GM19238 (cell line): Measurements from ENCODE around the gene MYOG.

Experiments
- DNase-seq: peaks from one replicate; pipeline ENCODE4 v3.0.0; 2011; ENCODE audit warnings: low spot score; ENCODE audit not compliant: insufficient read length

MYOG gene

DNA sequence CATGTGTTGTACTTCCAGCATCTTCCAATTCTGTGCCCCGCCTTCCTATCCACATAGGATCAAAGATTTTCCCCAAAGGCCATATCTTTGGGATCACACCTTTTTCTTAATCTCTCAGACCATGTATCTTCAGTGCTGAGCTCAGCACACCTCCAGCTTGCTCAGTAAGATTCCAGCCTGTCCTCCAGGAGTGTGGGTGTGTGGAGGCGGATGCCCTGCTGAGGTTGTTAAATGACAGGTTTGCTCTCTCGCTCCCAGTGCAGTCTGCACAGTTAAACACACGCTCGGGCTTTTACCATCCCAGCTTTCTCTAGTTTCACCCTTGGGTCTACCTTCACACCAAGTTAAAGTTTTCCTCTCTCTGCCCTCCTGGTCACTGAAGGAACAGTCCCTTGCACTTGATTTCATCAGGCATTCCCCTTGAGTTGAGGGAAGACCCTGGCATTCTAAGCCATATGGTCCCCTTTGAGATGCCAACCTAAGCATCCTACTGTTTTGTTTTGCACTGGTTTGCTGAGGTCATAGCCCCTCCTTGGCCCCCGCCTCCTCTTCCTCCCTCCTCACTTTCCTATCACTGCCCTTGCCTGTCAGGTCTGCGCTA is 13.7 kb downstream of the MYOG start:
- DNase-seq = no peak

DNA sequence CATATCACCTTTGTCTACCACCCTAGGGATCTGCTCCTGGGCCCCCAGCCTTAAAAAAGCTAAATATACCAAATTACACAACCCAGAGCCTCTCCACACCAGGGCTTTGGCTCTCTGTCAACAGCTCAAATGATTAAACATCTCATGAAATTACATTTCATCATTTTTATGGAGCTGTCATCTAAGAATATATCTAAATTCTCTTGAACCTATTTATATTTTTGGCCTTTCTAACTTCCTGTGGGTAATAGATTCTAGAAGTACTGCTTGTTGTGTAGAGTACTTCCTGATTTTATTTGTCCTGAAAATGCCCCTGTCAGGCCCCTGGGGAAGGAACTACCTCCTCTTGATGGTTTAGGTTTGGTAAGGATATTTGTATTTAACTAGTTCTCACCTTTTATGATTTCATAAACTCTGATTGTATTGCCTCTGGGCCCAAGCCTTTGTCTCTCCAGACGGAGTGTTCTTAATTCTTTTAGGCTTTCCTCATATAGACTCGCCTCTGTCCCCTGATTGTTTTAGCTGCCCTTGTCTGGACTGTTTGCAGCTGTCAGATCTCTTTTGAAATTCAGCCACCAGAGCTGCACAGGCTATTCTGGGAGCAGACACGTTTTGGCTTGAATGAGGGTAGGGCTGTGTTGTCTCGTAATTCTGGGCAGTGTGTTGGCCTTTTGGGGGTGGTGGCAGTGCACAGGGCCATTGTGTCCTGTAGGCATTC is 16.6 kb downstream of the MYOG start:
- no peak for DNase-seq

DNA sequence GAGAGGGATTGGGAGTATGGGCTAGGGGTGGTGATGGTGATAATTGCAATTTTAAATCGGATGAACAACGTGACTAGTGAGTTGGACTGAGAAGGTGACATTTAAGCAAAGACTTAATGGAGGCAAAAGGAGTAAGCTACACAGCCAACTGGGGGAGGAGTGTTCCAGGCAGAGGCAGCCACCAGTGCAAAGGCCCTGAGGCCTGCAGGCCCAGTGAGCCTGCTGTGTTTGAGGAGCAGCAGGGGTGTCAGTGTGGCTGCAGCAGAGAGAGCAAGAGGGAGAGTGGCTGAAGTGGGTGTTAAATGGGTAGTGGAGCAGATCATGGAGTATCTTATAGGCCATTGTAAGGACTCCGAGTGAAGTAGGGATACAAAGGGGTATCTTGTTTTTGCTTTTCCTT is 18.8 kb downstream of the MYOG start:
- no peak for DNase-seq

DNA sequence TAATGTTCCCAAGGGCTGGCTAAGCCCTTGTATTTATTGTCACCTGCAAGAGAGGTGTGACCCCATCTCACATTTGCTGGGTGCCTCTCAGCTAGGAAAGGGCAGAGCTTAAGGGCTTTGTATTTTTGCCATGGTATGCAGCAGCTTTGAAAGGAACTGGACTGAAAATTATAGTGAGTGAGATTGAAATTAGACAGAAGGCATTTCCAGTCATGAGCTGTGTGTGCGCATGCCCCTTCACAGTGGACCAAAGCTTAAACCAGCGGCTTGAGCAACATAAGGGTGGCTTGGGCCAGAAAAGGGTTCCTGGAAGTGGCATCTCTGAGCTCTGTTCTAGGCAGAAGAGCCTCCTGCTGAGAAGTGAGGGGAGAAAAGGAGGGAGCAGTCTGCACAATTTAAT is 19.8 kb downstream of the MYOG start:
- DNase-seq = no peak

DNA sequence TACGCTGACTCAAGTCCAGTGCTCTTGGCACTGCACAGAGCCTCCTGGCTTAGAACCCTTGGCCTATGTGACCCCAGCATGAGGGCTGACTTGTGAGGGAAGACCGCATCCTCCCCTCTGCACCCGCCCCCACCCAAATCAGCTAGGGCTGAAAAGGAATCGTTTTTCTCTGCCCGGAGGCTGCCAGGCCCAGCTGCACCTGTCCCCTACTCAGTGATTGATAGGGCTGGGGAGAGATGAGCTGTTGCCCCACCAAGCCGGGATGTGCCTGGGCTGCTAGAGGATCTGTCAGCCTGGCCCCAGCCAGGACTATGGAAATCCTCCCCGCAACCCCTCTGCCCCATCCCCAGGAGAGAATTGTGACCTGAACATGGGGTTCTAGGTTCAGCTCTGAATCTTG is 20.6 kb downstream of the MYOG start:
- DNase-seq = no peak

DNA sequence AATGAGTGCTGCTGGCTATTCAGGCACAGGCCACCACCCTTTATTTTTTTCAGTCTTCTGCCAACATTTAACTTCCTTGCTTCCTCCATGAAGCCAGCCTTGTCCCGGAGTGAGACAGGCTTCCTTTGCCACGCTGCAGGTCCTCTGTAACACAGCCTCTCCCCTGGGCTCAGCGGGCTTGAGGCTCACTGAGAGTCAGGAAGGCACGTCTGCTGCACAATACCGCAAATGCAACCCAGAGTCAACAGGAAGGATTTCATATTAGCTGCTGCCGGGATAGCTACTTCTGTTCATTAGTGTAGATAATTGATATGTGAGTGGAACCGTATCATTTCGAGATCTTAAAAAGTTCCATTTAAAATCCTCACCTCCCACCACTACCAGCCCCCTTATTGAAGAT is 22.5 kb downstream of the MYOG start:
- no peak for DNase-seq

DNA sequence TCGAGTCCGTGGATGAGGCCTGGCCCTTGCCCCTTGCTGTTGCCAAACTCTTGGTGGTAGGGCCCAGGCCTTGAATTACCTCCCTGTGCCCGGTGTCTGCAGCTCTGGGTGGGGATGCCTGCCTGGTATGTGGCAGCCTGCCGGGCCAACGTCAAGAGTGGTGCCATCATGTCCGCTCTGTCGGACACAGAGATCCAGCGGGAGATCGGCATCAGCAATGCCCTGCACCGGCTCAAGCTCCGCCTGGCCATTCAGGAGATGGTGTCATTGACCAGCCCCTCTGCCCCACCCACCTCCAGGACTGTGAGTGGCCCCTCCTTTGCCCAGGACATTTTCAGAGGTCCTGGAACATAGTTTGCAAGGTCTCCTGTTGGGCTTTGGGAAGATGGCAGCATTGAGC is 25.7 kb downstream of the MYOG start:
- no peak for DNase-seq

DNA sequence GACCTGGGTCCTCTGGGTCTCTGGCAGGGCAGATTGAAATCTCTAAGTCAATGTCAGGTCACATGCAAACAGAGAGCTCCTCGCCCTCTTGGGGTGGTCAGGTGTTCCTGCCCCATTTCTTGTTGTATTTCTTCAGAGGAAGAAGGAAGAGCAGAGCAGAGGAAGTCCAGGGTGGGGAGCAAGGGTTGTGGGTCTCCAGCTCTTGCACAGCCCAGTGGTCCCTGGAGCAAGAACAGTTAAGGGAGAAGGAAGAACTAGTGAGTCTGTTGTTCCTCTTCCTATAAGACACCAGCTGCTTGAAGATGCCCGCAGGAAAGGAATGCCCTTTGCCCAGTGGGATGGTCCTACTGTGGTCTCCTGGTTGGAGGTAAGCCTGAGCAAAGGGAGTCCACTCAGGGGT is 26.3 kb downstream of the MYOG start:
- DNase-seq = no peak

DNA sequence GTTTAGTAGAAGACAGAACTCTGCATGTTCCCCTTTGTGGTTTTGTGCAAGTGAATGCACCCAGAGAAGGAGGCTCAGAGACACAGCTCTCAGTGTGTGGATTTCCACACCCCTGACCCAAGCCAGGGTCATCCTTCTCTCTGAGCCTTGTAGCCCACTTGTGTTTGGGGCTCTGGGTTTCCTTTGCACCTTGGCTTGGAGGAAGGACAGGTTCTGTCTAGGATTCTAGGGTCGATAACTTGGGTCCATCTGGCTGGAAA is 27.2 kb downstream of the MYOG start:
- DNase-seq = no peak

DNA sequence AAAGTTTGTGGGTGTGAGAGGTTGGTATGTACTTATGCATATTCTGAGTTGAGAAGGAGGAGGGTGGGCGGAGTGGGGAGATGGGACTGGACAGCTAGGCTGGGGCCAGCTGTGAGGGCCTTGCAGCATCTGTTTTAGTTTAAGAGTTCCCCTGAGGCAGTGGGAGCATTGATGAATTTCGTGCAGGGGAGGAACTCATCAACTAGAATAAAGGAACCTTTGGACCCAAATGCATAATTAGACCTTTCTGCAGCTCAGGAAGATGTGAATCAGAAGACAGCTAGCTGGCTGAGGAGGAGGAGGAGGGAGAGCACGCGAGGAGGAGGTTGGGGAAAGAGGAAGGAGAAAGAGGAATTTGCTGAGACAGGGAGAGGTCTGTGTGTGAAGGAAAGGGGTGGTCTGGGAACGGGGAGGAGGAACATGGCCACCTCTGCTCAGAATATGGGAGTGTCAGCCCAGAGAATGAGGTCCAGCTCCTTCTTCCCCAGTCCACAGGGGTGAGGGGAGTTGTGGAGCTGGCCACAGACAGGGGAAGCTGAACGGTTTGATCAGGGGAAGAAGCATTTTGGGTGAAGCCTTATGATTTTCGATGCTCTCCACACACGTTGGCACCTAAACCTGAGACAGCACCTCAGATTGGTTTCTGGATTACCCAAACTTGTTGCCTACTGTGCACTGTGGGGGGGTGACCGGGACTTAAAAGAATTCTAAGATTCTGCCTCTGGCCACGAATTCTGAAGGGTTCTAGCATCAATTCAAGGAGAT is 27.7 kb downstream of the MYOG start:
- DNase-seq = no peak

DNA sequence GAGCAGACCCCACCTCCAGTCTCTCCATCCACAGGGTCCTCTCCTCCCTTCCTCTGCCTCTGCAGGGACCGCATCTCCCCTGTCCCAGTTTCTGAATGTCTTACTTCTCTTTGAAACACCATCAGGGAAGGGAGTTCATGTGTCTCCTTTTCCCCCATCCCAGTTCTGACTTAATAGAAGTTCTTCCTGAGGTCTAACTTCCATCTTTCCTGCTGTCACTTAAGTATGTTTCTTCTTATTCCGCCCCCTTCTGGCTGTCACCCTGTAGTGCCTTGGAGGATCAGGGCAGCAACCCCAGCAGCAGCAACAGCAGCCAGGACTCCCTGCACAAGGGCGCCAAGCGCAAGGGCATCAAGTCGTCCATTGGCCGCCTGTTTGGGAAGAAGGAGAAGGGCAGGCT is 29.3 kb downstream of the MYOG start:
- no peak for DNase-seq

DNA sequence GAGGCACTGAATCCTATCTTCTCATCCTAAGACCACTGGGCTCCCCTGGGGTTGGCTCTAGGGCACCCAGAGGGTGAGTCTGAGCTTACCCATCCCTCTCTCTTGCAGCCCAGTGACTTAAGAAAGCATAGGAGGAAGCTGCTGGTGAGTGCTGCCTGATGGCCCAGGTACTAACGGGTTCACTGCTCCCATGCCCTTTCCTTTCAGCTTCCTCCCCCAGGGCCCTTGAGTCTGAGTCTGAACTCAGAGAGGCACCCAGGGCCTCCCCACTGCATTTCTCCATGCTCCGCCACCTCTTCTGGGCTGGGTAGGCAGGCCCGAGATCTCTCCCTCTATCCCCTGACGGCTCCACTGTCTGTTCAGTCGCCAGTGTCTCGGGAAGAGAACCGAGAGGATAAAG is 29.8 kb downstream of the MYOG start:
- DNase-seq = no peak

DNA sequence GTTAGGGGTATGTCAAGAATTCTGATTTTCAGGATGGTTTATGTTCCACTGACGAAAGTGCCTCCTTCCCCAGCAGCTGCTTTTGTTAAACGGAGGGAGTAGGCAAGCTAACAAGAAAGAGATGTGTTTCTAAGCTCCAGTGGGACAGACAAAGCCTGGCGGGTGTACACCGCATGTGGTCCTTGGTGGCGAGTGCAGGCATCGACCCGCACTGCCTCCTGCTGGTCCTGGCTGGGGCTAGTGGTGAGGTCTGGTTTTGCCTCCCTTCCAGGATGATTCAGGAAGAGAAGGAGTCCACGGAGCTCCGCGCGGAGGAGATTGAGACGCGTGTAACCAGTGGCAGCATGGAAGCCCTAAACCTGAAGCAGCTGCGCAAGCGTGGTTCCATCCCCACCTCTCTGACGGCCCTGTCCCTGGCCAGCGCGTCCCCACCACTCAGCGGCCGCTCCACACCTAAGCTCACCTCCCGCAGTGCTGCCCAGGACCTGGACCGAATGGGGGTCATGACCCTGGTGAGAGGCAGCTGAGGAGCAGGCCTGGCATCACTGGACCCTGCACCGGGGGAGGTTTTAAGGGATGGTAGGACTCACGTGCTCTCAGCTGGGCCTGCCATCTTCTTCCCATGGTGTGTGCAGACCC is 30.5 kb downstream of the MYOG start:
- no peak for DNase-seq

DNA sequence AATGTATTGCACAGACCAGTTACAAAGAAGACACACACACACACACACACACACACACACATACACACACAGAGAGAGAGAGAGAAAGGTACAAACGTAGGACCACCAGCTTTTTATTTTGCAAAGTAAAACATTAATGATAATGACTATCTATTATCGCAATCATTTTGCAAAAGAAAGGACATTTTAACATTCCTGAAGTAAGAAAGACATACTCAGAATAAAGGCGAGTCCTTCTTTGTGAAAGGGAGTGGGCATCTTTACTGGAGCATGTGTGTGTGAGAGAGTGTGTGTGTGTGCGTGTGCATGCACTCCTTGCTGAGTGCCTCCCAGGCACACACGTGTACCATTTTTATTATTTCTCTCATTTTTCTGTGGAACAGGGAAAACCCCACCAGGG is 31.2 kb downstream of the MYOG start:
- DNase-seq = no peak

DNA sequence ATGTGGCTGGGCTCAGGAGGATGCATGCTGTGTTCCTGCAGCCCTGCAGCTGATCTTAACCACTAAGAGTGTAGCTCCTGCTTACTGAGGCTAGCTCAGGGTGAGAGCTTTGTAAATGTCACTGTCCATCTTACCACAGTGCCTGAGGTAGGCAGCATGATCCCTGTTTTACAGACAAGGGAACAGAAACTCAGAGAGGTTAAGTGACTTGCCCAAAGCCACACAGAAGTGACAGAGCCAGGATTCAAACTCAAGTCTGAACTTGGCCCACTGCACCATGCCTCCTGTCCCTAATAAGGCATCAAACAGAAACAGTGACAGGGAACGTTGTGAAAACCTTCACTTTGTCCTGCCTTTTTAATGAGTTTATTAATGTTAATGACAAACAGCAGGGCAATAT is 31.6 kb downstream of the MYOG start:
- DNase-seq = no peak

DNA sequence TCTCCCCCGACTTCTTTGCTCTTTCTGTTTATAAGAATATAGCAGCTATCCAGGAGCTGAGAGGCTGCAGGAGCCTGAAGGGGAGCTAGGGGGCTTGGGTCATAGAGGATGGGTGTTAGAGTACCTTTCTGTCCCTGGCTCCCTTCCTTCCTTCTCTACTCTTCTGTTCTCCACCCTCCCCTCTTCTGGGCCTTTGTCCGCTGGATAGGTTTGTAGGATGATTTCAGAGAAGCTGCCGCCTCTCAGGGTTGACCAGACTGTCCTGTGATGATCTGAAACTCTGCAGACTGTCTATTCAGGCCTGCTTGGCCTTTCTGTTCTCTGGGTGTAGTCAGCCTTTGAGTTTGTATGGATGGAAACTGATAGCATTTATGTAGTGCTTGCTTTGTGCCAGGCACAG is 33.2 kb downstream of the MYOG start:
- no peak for DNase-seq

DNA sequence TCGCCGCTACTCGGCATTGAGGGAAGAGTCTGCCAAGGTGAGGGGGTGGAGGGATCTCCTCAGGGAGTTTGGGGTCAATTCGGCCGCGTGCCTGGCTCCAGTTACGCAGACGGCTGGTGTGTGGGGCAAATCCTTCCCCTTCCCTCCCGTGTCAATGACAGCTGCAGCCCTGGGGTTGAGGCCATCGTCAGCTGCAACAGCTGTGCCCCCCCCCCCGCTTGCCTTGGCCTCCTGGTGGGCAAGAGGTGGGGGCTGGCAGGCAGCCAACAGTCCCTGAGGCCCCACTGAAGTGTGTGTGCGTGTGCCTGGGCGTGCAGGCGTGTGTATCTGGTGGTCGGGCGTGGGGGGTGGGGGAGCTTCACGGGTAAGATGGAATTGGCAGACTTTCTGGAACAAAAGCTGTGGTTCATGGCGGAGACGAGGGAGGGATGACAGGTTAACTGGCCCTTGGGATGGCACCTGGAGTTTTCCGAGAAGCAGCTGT is 33.9 kb downstream of the MYOG start:
- no peak for DNase-seq

DNA sequence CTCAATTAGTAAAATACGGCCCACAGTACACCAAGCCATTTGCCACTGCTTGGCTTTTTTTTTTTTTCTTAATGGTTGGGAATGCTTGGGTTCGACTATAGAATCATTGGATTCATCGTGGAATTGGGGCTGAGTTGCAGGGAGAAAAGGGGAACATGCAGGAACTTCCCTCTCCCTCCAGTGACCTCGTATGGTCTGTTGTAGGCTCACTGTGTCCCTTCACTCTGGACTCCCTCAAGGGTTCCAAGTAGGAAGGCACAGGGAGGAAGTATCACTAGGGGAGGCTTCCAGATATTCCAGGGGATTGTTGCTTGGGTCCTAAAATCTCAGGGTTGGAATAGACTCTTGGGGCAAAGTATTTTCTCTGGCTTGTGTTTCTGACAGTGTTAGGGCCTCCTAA is 35.0 kb downstream of the MYOG start:
- no peak for DNase-seq

DNA sequence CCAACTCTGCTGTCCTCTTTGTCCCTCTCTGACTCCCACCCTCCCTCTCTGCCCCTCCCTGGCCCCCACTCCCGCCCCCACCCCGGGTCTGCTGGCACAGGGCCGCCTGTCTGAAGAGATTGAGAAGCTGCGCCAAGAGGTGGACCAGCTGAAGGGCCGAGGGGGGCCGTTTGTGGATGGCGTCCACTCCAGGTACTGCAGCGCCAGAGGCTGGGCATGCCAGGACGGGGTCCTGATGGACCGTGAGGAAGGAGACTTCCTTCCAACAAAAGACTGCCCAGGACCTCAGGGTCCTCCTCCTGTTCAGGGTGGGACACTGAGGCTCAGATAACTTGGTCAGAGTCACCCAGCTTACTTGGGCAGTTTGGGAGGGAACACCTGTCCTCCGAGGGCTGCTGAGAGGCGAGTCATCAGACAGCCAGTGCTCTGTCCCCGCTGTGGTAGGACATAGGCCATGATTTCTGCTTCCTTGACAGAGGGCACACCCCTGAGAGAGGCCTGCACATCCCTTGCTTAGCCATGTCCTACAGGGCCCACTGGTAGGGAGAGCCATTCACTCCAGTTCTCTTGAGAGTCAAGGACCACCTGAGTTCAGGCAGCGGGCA is 36.1 kb downstream of the MYOG start:
- no peak for DNase-seq

DNA sequence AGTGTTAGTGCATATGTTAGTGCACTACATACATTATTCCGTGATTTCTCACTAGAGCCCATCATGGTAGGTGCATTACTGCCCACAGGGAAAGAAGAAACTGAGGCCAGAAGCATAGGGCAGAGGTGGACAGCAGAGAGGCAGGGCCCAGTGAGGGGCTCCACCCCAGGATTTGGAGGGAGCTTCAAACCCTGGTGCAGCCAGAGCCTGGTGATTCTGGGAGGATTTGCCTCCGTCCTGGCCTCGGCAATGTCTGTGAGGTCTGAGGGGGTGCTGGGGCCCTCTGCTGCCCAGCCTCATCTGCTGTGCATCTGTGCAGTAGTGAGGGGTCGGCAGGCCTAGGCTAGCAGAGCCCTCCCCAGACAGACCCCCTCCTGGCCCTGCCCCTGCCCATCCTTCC is 36.7 kb downstream of the MYOG start:
- no peak for DNase-seq

DNA sequence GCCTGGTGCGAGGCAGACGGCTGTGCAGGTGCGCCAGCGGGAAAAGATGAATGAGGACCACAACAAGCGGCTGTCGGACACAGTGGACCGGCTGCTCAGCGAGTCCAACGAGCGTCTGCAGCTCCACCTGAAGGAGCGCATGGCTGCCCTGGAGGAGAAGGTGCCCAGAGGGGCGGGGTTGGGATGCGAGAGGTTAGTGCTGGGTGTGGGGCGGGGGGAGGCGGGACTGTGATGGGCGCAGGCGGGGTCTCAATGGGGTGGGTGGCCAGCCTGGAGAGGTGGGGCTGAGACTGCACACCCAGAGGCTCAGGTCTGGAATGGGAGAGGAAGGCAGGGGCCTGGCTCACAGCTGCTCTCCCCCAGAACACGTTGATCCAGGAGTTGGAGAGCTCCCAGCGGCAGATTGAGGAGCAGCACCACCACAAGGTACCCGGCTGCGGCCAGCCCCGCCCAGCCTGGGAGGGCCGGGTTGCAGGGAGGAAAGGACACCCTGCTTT is 37.2 kb downstream of the MYOG start:
- DNase-seq = no peak

DNA sequence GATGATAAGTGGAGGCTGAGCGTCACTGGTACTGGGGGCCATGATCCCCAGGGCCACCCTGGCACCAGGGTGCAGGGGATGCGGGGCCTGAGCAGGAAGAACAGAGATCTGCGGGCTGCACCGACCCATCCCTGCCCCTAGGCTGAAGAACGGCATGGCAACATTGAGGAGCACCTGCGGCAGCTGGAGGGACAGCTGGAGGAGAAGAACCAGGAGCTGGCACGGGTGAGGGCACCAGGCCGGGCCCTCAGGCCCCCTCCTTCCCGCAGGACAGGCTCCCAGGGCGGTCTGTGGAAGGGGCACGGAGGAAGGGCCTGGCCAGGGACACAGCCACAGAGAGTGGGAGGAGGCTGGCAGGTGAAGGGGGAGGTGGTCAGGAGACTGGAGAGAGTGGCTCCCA is 37.7 kb downstream of the MYOG start:
- no peak for DNase-seq
